Heart left ventricle (tissue), 16 donors: Measurements from ENCODE around the gene HLCS. TPM values are rescaled to one million over a fixed set of nuclear protein-coding genes. Genes with fewer than 3 reads are reported as not detected.

Experiments
- ATAC-seq, 4 donors: fragments of 200-7000 bp; cut with Tn5 transposase; one replicate each; pipeline ENCODE4 v1.9.1; 2020 to 2022; ENCODE audit warnings: moderate library complexity in 4 of 4, mild to moderate bottlenecking in 3 of 4, moderate number of reproducible peaks in 1 of 4
- DNase-seq, 5 donors: peaks; one replicate each; pipeline ENCODE4 v3.0.0-alpha.2; 2020
- H3K27ac ChIP-seq, 12 donors: fragments of 200-600 bp; sonication (generic) in 4 of 12; one replicate each; pipeline versions ENCODE4 v1.5.0 to v1.8.0; 2016 to 2022; ENCODE audit warnings: mild to moderate bottlenecking in 2 of 12
- H3K27me3 ChIP-seq, 9 donors: fragments of 200-600 bp; sonication (generic) in 2 of 9; one replicate each; pipeline versions ENCODE4 v1.5.1 to v1.8.0; 2016 to 2022; ENCODE audit warnings: mild to moderate bottlenecking in 3 of 9
- H3K36me3 ChIP-seq, 9 donors: fragments of 200-600 bp; sonication (generic) in 2 of 9; one replicate each; pipeline versions ENCODE4 v1.5.0 to v1.8.0; 2018 to 2022; ENCODE audit warnings: mild to moderate bottlenecking in 2 of 9
- H3K4me1 ChIP-seq, 12 donors: fragments of 200-600 bp; sonication (generic) in 4 of 12; one replicate each; pipeline versions ENCODE4 v1.5.0 to v1.8.0; 2016 to 2022; ENCODE audit warnings: mild to moderate bottlenecking in 3 of 12
- H3K4me3 ChIP-seq, 12 donors: fragments of 200-600 bp; sonication (generic) in 4 of 12; one replicate each; pipeline versions ENCODE4 v1.5.0 to v1.8.0; 2017 to 2022; ENCODE audit warnings: mild to moderate bottlenecking in 9 of 12, moderate library complexity in 4 of 12
- H3K9me3 ChIP-seq, 12 donors: fragments of 200-600 bp; sonication (generic) in 4 of 12; one replicate each; pipeline versions ENCODE4 v1.5.0 to v1.8.0; 2016 to 2022; ENCODE audit warnings: mild to moderate bottlenecking in 1 of 12
- CTCF ChIP-seq, 12 donors: fragments of 200-600 bp; sonication (generic) in 4 of 12; IDR thresholded peaks; one replicate each; pipeline versions ENCODE4 v1.5.0 to v1.8.0; 2018 to 2022; ENCODE audit warnings: antibody characterized with exemption in 12 of 12, mild to moderate bottlenecking in 5 of 12
- POLR2A ChIP-seq, 2 donors: fragments of 450-650 bp; IDR thresholded peaks; one replicate each; pipeline ENCODE4 v1.6.1; 2017; ENCODE audit warnings: antibody characterized with exemption in 2 of 2, mild to moderate bottlenecking in 2 of 2, moderate library complexity in 2 of 2
- WGBS, 4 donors: extraction: QIAGEN DNeasy Blood & Tissue Kit in 2 of 4; methylation state at CpG; one replicate each; pipeline versions ENCODE4 v1.1.5 to v1.1.7; 2013 to 2018; 5-methylcytosine and 5-hydroxymethylcytosine counted together
- intact Hi-C, 10 donors: fragments of 100-400 bp; cut with DNase I; formaldehyde crosslinking; loops; one replicate each; pipeline versions ENCODE4 v1.11.1 to v1.14.2; 2022
- polyA plus RNA-seq, 2 donors: library from polyadenylated mRNA; stranded (reverse); fragments of 200-250 nt; gene quantifications; one replicate each; pipeline ENCODE4 v1.2.3, GENCODE V29; 2013
- total RNA-seq, 9 donors: library from RNA; depleted of rRNA in 2 of 9; stranded (reverse); fragments of >200 nt in 2 of 9; fragmentation: NEBNext Ultra II Directional in 3 of 9; extraction: Animal tissue kit (Norgen Biotek cat#: 25700) in 3 of 9; gene quantifications; one replicate each; pipeline versions ENCODE4 v1.1.0 to v1.2.4, GENCODE V29; 2016 to 2023
- donor health status: ischemic (EF 13 %, LVEDD 7.1; RV severe dilation, severe dysfunction).
- donor health status: healthy with polysubstance abuse.
- donor health status: DM: no; HTN: yes; CAD: no.
- donor health status: DM: no; HTN: no; CAD: no.
- donor health status: ischemic (EF 25% LVEDD 6.9; RV normal size, moderate dysfunction).
- donor health status: ischemic (EF 25% LVEDD 5.7; RV mildly dilated, moderate dysfunction).
- donor health status: healthy.
- donor health status: DM: yes; HTN: yes; CAD: no.
- donor health status: ischemic (EF 35%, LVEDD 5.7; RV mildly dilated, moderate dysfunction).
- donor health status: nonischemic (EF 11% LVEDD 7.7; RV severe dilation, severe dysfunction).
- donor health status: DM: yes; HTN: yes; CAD: no.
- donor health status: PGD.
- donor health status: ischemic (EF 29% LVEDD 5.4; RV normal size, mild dysfunction).
- donor health status: nonischemic (EF 23%, LVEDD 6.1; RV moderate dilation, normal function).

HLCS gene
- total and polyA plus RNA-seq, 11 donors, result 1.8 to 15.2 (median 6.2) TPM

GRCh38 chr21:36909901-36910561, 56.4 kb downstream of the HLCS start:
- WGBS, 4 donors, result 93 to 97% (median 96%) methylated on average over 16 of the region's 16 CpGs
- Histone ChIP-seq H3K27me3 (no peaks in the 10 kb centered on the region), H3K4me3 (no peak overlapping the region), H3K4me1 (peaks cover 0 to 7% (median 0%) of the 10 kb centered on the region in 12 donors), H3K9me3 (no peaks in the 10 kb centered on the region), H3K36me3 (no peaks in the 10 kb centered on the region), H3K27ac (no peak overlapping the region)
- ATAC-seq (no peak), DNase-seq (no peak)
- intact Hi-C loops, result loop anchor here in 2 of 10 donors (10.0 kb wide), 1 partner anchor 55 kb away; no protein-coding TSS in a partner anchor
- TF ChIP-seq CTCF (IDR thresholded peaks at IDR 0.05) (no peak), POLR2A (IDR thresholded peaks at IDR 0.05) (no peak)

- H3K27ac ChIP-seq, result no peak overlapping the region
- 92 to 97% (median 95%) methylated on average over 5 of the region's 5 CpGs for WGBS, 4 donors
- no peaks in the 10 kb centered on the region for H3K9me3 ChIP-seq
- no peak for ATAC-seq
- no peaks in the 10 kb centered on the region for H3K27me3 ChIP-seq
- no peak for DNase-seq
- intact Hi-C loops, result no loop called here
- peaks cover 0 to 7% (median 0%) of the 10 kb centered on the region in 12 donors for H3K4me1 ChIP-seq
- H3K36me3 ChIP-seq, result no peaks in the 10 kb centered on the region
- no peak for TF ChIP-seq CTCF (IDR thresholded peaks at IDR 0.05)
- H3K4me3 ChIP-seq, result no peak overlapping the region
Observed at GRCh38 chr21:36909423-36909822, 57.0 kb downstream of the HLCS start.

- Histone ChIP-seq H3K27ac (no peak overlapping the region), H3K36me3 (no peaks in the 10 kb centered on the region), H3K27me3 (no peaks in the 10 kb centered on the region), H3K4me1 (peaks cover 0 to 7% (median 0%) of the 10 kb centered on the region in 12 donors), H3K9me3 (no peaks in the 10 kb centered on the region), H3K4me3 (no peak overlapping the region)
- DNase-seq, result no peak
- WGBS, 4 donors, result 76 to 98% (median 88%) methylated on average over 3 of the region's 3 CpGs
- intact Hi-C loops, result no loop called here
- ATAC-seq, result no peak
- TF ChIP-seq CTCF (IDR thresholded peaks at IDR 0.05) (no peak), POLR2A (IDR thresholded peaks at IDR 0.05) (no peak)
Observed at GRCh38 chr21:36908260-36908908, 58.1 kb downstream of the HLCS start.

GRCh38 chr21:36904093-36904666, 62.3 kb downstream of the HLCS start:
- DNase-seq, result no peak
- Histone ChIP-seq H3K27me3 (no peaks in the 10 kb centered on the region), H3K4me3 (no peak overlapping the region), H3K9me3 (no peaks in the 10 kb centered on the region), H3K4me1 (no peaks in the 10 kb centered on the region), H3K36me3 (no peaks in the 10 kb centered on the region), H3K27ac (no peak overlapping the region)
- TF ChIP-seq POLR2A (IDR thresholded peaks at IDR 0.05) (no peak), CTCF (IDR thresholded peaks at IDR 0.05) (no peak)
- ATAC-seq, result no peak
- intact Hi-C loops, result no loop called here
- WGBS, 4 donors, result 91 to 95% (median 93%) methylated on average over 3 of the region's 3 CpGs
